C4-2B (cell line): ENCODE data around the gene UTS2R.

Experiments used
- H3K27ac ChIP-seq: fragments of 450-650 bp; 2 replicates; pipeline ENCODE4 v1.5.1; 2017
- ZFX ChIP-seq: fragments of 450-650 bp; IDR thresholded peaks from 2 replicates; pipeline ENCODE4 v1.6.1; 2017
- TF ChIP-seq, protein P1 (sequence below): fragments of 450-650 bp; conservative IDR thresholded peaks from 2 replicates; pipeline ENCODE4 v1.5.1; 2017; ENCODE audit warnings: mild to moderate bottlenecking

The UTS2R gene

DNA sequence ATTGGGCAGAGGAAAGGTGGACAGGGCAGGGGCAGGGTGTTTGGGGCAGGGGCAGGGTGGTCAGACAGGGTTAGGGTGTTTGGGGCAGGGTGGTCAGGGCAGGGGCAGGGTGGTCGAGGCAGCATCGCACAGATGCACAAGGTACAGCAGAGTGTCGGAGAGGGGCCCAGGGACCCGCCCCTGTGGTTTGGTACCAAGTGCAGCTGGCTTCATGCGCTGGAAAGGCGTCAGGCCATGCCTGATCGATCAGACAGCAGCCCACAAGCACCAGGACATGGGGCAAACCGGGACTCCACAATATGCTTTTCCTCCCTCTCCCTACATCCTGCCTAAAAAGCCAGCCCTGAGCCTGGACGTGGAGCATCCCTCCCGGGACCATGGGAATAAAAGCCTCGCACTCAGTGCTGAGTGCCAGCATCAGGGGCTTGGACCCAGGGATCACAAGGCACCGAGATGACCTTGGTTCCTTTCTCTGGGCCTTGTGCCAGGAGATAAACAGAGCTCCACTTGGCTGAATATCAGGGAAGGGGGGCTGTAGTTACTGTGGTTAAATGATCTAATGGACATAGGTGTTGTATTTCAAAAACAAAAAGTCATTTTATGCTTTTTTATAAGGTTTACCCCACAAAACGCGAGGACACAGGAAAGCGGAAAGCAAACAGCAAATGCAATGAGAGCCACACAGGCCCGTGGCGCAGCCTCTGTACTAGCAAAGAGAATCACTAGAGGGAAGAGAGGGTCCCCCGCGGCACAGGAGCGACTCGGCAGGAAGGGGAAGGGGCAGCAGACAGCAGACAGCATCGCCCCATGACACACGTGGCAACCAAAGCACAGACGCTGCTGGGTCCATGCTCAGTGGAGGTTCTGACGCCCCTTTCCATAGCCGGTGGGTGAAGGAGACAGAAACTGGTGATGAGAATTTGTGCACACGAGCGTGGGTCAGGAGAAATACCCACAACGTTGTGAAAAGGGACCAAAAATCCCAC lies 41.3 kb downstream of the UTS2R start:
- TF ChIP-seq, protein P1, sequence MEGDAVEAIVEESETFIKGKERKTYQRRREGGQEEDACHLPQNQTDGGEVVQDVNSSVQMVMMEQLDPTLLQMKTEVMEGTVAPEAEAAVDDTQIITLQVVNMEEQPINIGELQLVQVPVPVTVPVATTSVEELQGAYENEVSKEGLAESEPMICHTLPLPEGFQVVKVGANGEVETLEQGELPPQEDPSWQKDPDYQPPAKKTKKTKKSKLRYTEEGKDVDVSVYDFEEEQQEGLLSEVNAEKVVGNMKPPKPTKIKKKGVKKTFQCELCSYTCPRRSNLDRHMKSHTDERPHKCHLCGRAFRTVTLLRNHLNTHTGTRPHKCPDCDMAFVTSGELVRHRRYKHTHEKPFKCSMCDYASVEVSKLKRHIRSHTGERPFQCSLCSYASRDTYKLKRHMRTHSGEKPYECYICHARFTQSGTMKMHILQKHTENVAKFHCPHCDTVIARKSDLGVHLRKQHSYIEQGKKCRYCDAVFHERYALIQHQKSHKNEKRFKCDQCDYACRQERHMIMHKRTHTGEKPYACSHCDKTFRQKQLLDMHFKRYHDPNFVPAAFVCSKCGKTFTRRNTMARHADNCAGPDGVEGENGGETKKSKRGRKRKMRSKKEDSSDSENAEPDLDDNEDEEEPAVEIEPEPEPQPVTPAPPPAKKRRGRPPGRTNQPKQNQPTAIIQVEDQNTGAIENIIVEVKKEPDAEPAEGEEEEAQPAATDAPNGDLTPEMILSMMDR, result no peak
- H3K27ac ChIP-seq, result no peak overlapping the region

DNA sequence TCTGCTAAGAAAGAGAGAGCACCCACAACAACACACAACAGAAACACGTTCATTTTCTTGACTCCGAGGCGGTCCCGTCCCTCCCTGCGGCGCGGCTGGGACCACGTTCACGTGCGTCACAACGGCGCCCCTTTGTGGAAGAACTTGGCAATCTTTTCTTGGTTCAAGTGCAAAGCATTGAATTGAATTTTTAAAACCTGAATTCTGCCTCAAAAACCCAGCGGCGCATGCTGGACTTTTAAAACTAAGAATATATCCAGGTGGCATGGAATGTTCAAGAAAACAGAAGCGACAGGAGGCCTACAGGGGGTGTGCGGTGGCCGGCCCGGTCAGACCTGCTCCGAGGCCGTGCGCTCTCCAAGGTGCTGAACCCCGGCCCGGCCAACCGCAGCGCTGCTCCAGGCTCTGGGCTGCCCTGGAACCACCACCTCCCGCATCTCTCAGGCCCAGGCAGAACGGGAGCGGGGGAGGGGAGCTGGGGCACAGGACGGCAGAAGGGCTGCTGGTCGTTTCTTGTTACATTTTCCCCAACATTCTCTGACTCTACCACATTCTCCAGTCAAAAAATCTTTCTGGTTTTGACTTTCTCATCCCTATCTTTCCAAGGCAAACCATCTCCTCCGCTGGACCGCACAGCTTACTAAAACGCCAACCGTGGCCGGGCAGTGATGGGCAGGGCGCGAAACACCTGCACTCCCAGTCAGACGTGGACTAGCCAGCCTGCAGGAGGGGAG lies 43.1 kb downstream of the UTS2R start:
- TF ChIP-seq, protein P1, result peak; percentile 73
- TF ChIP-seq ZFX, result no peak
- no peak overlapping the region for H3K27ac ChIP-seq

DNA sequence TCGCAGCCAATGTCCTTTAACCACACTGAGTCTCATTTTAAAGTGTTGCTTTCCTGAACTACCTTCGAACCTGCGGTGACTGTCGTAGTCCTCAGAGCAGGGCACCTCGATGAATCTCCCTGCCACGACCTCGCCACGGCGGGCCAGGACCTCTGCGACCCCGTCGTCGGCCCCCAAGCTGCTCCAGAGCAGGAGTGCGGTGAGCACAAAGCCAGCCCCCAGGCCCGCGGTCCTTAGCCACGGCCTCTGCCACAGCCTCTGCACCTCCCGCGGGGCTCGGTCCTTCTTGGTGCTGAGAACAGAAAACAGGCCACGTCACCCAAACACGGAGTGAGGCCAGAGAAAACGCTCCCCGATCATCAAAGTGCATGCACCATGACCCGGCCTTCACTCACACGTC lies 43.8 kb downstream of the UTS2R start:
- TF ChIP-seq, protein P1, result no peak
- no peak for TF ChIP-seq ZFX
- H3K27ac ChIP-seq, result no peak overlapping the region

DNA sequence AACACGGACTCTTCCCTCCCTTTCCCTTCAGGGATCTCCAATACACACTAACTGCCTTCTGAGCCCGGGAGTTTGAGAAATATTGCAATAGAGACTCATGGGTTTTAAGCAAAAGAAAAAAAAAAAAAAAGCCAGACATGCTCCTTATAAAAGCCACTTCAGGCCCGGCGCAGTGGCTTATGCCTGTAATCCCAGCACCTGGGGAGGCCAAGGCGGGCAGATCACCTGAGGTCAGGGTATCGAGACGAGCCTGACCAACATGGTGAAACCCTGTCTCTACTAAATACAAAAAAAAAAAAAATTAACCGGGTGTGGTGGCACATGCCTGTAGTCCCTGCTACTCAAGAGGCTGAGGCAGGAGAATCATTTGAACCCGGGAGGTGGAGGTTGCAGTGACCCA lies 44.2 kb downstream of the UTS2R start:
- TF ChIP-seq ZFX, result no peak
- TF ChIP-seq, protein P1, result no peak
- H3K27ac ChIP-seq, result no peak overlapping the region

DNA sequence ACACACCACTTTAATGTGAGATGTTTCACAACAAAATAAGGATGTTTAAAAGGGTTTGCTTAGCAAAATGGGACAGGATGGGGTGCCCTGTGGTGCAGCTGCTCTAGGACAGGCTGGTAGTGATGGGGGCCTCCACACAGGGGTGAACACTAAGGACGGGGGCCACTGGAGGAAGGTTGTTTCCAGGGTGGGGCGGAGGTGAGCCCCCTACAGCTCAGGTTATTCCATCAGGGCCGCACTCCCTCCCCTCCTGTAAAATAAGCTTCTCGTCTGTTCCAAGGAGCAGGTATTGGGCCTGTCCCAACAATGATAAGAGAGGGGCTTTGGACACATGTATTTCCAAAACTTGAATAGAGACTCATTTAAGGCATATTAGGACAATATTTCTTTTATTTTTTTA lies 44.7 kb downstream of the UTS2R start:
- TF ChIP-seq ZFX, result no peak
- TF ChIP-seq, protein P1, result no peak
- H3K27ac ChIP-seq, result no peak overlapping the region

DNA sequence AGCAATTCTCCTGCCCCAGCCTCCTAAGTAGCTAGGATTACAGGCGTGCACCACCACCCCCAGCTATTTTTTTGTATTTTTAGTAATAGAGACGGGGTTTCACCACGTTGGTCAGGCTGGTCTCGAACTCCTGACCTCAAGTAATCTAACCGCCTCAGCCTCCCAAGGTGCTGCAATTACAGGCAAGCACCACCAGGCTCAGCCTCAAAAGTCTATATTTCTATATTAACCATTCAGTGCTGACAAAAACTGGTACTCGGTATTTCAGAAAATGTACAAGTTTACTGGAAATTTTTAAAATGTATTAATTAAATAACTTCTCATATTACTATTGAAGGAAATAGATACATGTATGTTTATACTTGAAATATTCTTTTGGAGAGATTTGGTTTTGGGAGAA lies 45.2 kb downstream of the UTS2R start:
- TF ChIP-seq, protein P1, result no peak; the same call in 1 of the 2 replicates
- no peak for TF ChIP-seq ZFX
- H3K27ac ChIP-seq, result no peak overlapping the region
